Endothelial cell of umbilical vein (primary cell): ENCODE data around the gene LAIR1. TPM values are rescaled to one million over a fixed set of nuclear protein-coding genes. Genes with fewer than 3 reads are reported as not detected.

Source experiments
- BruUV-seq: library from RNA; stranded (reverse); fragments of 400-500 nt; replicated peaks from 2 replicates; lab custom pipeline; 2021; lab: Mats Ljungman, UMichigan
- CTCF ChIA-PET: fragments of 300-600, 350-600 bp; sonication (Branson Sonifier 250); formaldehyde crosslinking; loops from one replicate; lab custom pipeline; 2021; ENCODE audit warnings: antibody characterized with exemption, inconsistent platforms; lab: Charles Lee
- POLR2A ChIA-PET: fragments of 300-600, 350-600 bp; sonication (Branson Sonifier 250); formaldehyde crosslinking; loops from one replicate; lab custom pipeline; 2021; ENCODE audit warnings: antibody characterized with exemption, inconsistent platforms; lab: Charles Lee
- DNase-seq: peaks from one replicate; pipeline ENCODE4 v3.0.0-alpha.2; 2011; ENCODE audit warnings: low read depth, low spot score
- FAIRE-seq: peaks from 2 replicates; lab custom pipeline; 2011; peaks lifted over from hg19 to GRCh38; lab: Jason Lieb, UNC
- H2AFZ ChIP-seq: 2 replicates; pipeline ENCODE4 v1.6.0; 2012; ENCODE audit warnings: low read depth, low read length, control low read depth, inconsistent platforms
- H3K27ac ChIP-seq: 2 replicates; pipeline ENCODE4 v1.5.1; 2011; ENCODE audit warnings: low read depth, mild to moderate bottlenecking, control low read depth, low read length, moderate library complexity; ENCODE audit not compliant: insufficient read depth
- H3K27me3 ChIP-seq, 2 experiments: 2 replicates each; pipeline versions ENCODE4 v1.6.0 to v1.6.1; 2011; ENCODE audit warnings: low read length in 2 of 2, mixed read lengths in 1 of 2; ENCODE audit not compliant: control insufficient read depth in 2 of 2, insufficient read depth in 2 of 2
- H3K36me3 ChIP-seq, 2 experiments: 2 replicates in 1 of 2; 3 replicates in 1 of 2; pipeline ENCODE4 v1.5.1; 2011; ENCODE audit warnings: low read length in 2 of 2, mild to moderate bottlenecking in 1 of 2, moderate library complexity in 1 of 2; ENCODE audit not compliant: control insufficient read depth in 2 of 2, insufficient read depth in 2 of 2; ENCODE audit errors: extremely low read depth in 1 of 2
- H3K4me1 ChIP-seq: 3 replicates; pipeline ENCODE4 v1.5.1; 2011; ENCODE audit warnings: mild to moderate bottlenecking, low read length; ENCODE audit not compliant: control insufficient read depth, insufficient read depth; ENCODE audit errors: extremely low read depth
- H3K4me2 ChIP-seq: 2 replicates; pipeline ENCODE4 v1.6.1; 2011; ENCODE audit warnings: low read length, control low read depth, mixed read lengths; ENCODE audit not compliant: insufficient read depth
- H3K4me3 ChIP-seq, 3 experiments: fragments of 200-600 bp in 1 of 3; sonication (generic), shearing (Covaris generic) in 1 of 3; replicated peaks in 1 of 3; 2 replicates each; pipeline ENCODE4 v1.5.1; 2011 to 2016; ENCODE audit warnings: control low read depth in 3 of 3, low read length in 3 of 3, mild to moderate bottlenecking in 2 of 3, inconsistent platforms in 1 of 3, low read depth in 1 of 3, moderate library complexity in 1 of 3; ENCODE audit not compliant: insufficient read depth in 1 of 3
- H3K79me2 ChIP-seq: 2 replicates; pipeline ENCODE4 v1.6.0; 2012; ENCODE audit warnings: low read length, inconsistent platforms; ENCODE audit not compliant: control insufficient read depth, insufficient read depth
- H3K9ac ChIP-seq: replicated peaks from 2 replicates; pipeline ENCODE3; 2011; ENCODE audit warnings: low read length, control low read depth; ENCODE audit not compliant: insufficient read depth; ENCODE audit errors: extremely low read depth
- H3K9me1 ChIP-seq: replicated peaks from 3 replicates; pipeline ENCODE4 v1.6.0; 2011; ENCODE audit warnings: mild to moderate bottlenecking, low read length; ENCODE audit not compliant: control insufficient read depth, insufficient read depth; ENCODE audit errors: extremely low read depth
- H3K9me3 ChIP-seq: replicated peaks from 2 replicates; pipeline ENCODE4 v1.5.1; 2012; ENCODE audit warnings: low read length, inconsistent platforms; ENCODE audit not compliant: control insufficient read depth, insufficient read depth
- H4K20me1 ChIP-seq: replicated peaks from 2 replicates; pipeline ENCODE3; 2011; ENCODE audit warnings: mild to moderate bottlenecking, low read length; ENCODE audit not compliant: control insufficient read depth, insufficient read depth; ENCODE audit errors: extremely low read depth
- CTCF ChIP-seq, 2 donors: IDR thresholded peaks; 1 replicate in 1 of 2; 2 replicates in 1 of 2; pipeline ENCODE4 v1.5.1; 2011; ENCODE audit warnings: low read length in 2 of 2, mild to moderate bottlenecking in 2 of 2, moderate library complexity in 2 of 2, control low read depth in 1 of 2, inconsistent platforms in 1 of 2, low read depth in 1 of 2; ENCODE audit not compliant: insufficient read depth in 1 of 2; ENCODE audit errors: extremely low read depth in 1 of 2
- EZH2 ChIP-seq: IDR thresholded peaks from 2 replicates; pipeline ENCODE4 v1.6.1; 2012; ENCODE audit warnings: borderline replicate concordance, low read depth, mild to moderate bottlenecking, moderate library complexity, low read length, inconsistent platforms; ENCODE audit not compliant: severe bottlenecking
- FOS ChIP-seq: IDR thresholded peaks from 2 replicates; pipeline ENCODE4 v1.6.1; 2011; ENCODE audit warnings: mild to moderate bottlenecking, low read length, moderate library complexity, borderline replicate concordance; ENCODE audit not compliant: insufficient read depth
- GATA2 ChIP-seq: IDR thresholded peaks from 2 replicates; pipeline ENCODE4 v1.7.0; 2011; ENCODE audit warnings: low read depth, mild to moderate bottlenecking, moderate library complexity, mixed read lengths, low read length; ENCODE audit not compliant: insufficient read length, insufficient read depth
- JUN ChIP-seq: IDR thresholded peaks from 2 replicates; pipeline ENCODE4 v1.6.1; 2011; ENCODE audit warnings: borderline replicate concordance, low read depth; ENCODE audit not compliant: insufficient read length, insufficient read depth
- MAX ChIP-seq: IDR thresholded peaks from 2 replicates; pipeline ENCODE4 v1.6.1; 2011; ENCODE audit not compliant: insufficient read depth, insufficient read length
- MYC ChIP-seq: IDR thresholded peaks from one replicate; pipeline ENCODE4 v1.6.1; 2011; ENCODE audit warnings: mild to moderate bottlenecking, low read depth, low read length
- POLR2A ChIP-seq: IDR thresholded peaks from 2 replicates; pipeline ENCODE4 v1.6.1; 2012; ENCODE audit warnings: low read depth, mild to moderate bottlenecking, control low read depth, low read length
- POLR2AphosphoS5 ChIP-seq: IDR thresholded peaks from 2 replicates; pipeline ENCODE4 v1.6.1; 2012; ENCODE audit warnings: low read depth, mild to moderate bottlenecking, control low read depth, low read length, moderate library complexity; ENCODE audit not compliant: insufficient read depth
- dilution Hi-C: fragments of 300-500 bp; cut with MboI; formaldehyde crosslinking; loops from one replicate; pipeline ENCODE4 v1.15.0; 2019; ENCODE audit warnings: low sequenced_read_pairs; ENCODE audit not compliant: extremely low pct_ligation_motif_present
- intact Hi-C: fragments of 100-400 bp; cut with micrococcal nuclease; formaldehyde crosslinking; loops from one replicate; pipeline ENCODE4 v1.10.0; 2022
- polyA plus RNA-seq, 4 experiments: library from polyadenylated mRNA; depleted of rRNA in 3 of 4; stranded (reverse) in 3 of 4; unstranded in 1 of 4; fragments of >200 nt; gene quantifications; 2 replicates each; pipeline versions ENCODE4 v1.2.1 to v1.2.3, GENCODE V29; 2011 to 2012; ENCODE audit warnings: missing spikeins in 1 of 4
- total RNA-seq: library from RNA; stranded (reverse); gene quantifications from 2 replicates; pipeline ENCODE4 v1.2.3, GENCODE V29; 2021

The LAIR1 gene
- total and polyA plus RNA-seq, 2 donors (not counting 3 experiments of a cell fraction or from before 2014, with no cell fraction given): not detected

GRCh38 chr19:54319049-54319448, 45.7 kb downstream of the LAIR1 start:
- no peak for DNase-seq
- intact Hi-C loops: no loop called here
- Histone ChIP-seq H3K27ac (no peak overlapping the region), H3K9me3 (no peaks in the 10 kb centered on the region), H3K79me2 (no peaks in the 10 kb centered on the region), H3K4me2 (no peak overlapping the region), H2AFZ (no peak overlapping the region), H3K9ac (no peak overlapping the region), H3K9me1 (no peaks in the 10 kb centered on the region), H3K27me3 (peaks cover 0 to under 1% of the 10 kb centered on the region in 2 experiments), H3K4me3 (no peak overlapping the region), H4K20me1 (no peaks in the 10 kb centered on the region), H3K36me3 (no peaks in the 10 kb centered on the region), H3K4me1 (no peaks in the 10 kb centered on the region)
- ChIA-PET POLR2A (no interaction called here), CTCF (no interaction called here)
- TF ChIP-seq CTCF (IDR thresholded peaks at IDR 0.05; ENCODE audit: extremely low read depth in 1 of 2, insufficient read depth in 1 of 2, low read depth in 1 of 2, low read length in 2 of 2) (no peak), MYC (no peak), POLR2AphosphoS5 (no peak), JUN (no peak), MAX (no peak)
- no TSS peak for BruUV-seq
- FAIRE-seq: no peak
- dilution Hi-C loops: no loop called here

GRCh38 chr19:54317965-54318240, 46.8 kb downstream of the LAIR1 start:
- dilution Hi-C loops: no loop called here
- H3K4me2 ChIP-seq: no peak overlapping the region
- no peaks in the 10 kb centered on the region for H3K4me1 ChIP-seq
- intact Hi-C loops: no loop called here
- TF ChIP-seq FOS (no peak), CTCF (IDR thresholded peaks at IDR 0.05; ENCODE audit: extremely low read depth in 1 of 2, insufficient read depth in 1 of 2, low read depth in 1 of 2, low read length in 2 of 2) (no peak), POLR2A (no peak), MAX (no peak), JUN (no peak), GATA2 (no peak), EZH2 (no peak), MYC (no peak), POLR2AphosphoS5 (no peak)
- no peak overlapping the region for H3K9ac ChIP-seq
- no peak for FAIRE-seq
- no peaks in the 10 kb centered on the region for H3K9me3 ChIP-seq
- no peaks in the 10 kb centered on the region for H3K27me3 ChIP-seq
- no peak overlapping the region for H2AFZ ChIP-seq
- no TSS peak for BruUV-seq
- H3K36me3 ChIP-seq: no peaks in the 10 kb centered on the region
- no peaks in the 10 kb centered on the region for H3K79me2 ChIP-seq
- ChIA-PET POLR2A (no interaction called here), CTCF (no interaction called here)
- no peaks in the 10 kb centered on the region for H3K9me1 ChIP-seq
- H3K4me3 ChIP-seq: no peak overlapping the region
- no peaks in the 10 kb centered on the region for H4K20me1 ChIP-seq
- H3K27ac ChIP-seq: no peak overlapping the region
- no peak for DNase-seq
